GM19240 (cell line): ENCODE data around the gene SRF.

Experiments used
- DNase-seq: peaks from one replicate; pipeline ENCODE4 v3.0.0; 2011; ENCODE audit warnings: low spot score; ENCODE audit not compliant: insufficient read length

SRF gene

DNA sequence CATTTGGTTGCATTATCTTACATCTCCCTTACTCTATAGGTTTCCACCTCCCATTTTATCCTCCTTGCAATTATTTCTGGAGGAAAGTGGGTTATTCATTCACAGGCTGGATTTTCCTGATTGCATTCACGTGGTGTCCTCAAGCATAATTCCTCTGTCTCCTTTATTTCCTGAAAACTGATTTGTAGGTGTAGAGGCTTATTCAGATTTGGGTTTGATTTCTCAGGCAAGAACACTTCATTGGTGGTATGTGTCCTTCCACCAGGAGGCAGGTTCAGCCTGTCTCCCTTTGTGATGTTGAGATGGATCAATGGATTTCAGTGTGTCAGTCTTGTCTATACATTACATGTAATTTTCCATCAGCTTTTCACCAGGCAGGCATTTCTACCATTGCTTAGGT lies 40.9 kb downstream of the SRF start:
- DNase-seq, result no peak

DNA sequence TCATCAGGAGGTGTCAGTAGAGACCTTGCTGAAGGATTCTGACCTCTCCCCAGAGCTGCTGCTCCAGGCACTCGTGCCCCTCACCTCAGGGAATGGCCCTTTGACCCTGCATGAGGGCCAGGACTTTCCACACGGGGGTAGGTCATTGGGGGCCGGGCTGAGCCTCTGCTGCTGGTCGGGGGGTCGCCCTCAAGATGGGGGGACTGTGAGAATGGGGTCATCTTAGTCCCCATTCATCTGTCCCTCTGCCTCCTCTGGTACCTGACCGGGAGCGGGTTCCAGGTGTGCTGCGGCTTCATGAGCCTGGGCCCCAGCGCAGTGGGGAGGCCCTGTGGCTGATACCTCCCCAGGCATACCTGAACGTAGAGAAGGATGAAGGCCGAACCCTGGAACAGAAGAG lies 42.4 kb downstream of the SRF start:
- DNase-seq, result no peak

DNA sequence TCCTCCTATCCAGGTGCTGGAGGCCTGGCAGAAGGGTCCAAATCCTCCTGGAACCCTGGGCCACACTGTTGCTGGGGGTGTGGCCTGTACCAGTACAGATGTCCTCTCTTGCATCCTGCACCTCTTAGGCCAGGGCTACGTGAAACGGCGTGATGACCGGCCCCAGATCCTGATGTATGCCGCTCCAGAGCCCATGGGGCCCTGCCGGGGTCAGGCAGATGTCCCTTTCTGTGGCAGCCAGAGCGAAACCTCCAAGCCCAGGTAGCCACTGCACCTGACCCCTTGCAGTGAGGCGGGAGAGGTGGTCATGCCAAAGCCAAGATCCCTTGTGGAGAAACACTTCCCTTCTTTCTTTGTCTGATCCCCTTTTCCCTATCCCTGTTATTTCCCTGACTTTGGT lies 44.0 kb downstream of the SRF start:
- DNase-seq, result no peak

DNA sequence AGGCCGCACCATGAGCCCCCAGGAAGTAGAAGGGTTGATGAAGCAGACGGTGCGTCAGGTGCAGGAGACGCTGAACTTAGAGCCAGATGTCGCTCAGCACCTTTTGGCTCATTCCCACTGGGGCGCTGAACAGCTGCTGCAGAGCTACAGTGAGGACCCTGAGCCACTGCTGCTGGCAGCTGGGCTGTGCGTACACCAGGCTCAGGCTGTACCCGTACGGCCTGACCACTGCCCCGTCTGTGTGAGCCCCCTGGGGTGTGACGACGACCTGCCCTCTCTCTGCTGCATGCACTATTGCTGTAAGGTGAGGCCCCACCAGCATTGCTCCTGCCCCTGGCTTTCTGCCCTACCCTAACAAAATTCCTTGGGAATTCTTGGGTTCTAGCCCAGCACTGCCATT lies 45.1 kb downstream of the SRF start:
- DNase-seq, result no peak

DNA sequence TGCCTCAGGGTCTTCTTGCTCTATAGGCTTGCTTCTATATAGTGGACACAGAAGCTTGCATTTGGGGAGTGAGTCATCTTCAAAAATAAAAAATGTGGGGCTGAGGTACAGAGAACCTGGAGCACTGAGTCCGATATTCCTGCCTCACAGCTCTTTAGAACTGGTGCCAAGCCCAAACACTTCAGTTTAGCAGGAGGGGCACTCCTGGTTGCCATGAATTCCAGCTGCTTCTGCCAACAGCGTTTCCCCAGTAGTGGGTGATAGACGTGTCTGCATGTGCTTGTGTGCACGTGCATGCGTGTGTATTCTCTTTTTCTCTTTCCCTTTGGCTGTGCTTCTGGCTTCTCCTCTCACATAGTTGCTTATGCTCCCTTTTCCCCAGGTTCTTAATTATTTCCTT lies 46.3 kb downstream of the SRF start:
- no peak for DNase-seq

DNA sequence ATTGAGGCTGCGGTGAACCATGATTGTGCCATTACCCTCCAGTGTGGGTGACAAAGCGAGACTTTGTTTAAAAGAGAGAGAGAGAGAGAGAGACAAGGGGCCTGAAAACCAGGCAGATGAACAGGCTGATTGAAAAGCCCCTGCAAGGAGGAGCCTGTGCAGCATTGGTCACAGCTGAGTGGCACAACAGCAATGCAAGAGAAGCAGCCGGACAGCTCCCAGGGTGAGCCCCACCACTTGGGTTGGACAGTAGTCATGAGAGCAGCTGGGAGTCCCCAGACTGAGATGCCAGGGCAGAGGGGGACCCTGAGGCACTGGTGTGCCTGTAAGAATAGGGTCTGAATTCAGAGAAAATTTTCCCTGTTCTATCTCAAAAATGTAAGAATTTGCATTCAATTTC lies 48.0 kb downstream of the SRF start:
- DNase-seq, result no peak

DNA sequence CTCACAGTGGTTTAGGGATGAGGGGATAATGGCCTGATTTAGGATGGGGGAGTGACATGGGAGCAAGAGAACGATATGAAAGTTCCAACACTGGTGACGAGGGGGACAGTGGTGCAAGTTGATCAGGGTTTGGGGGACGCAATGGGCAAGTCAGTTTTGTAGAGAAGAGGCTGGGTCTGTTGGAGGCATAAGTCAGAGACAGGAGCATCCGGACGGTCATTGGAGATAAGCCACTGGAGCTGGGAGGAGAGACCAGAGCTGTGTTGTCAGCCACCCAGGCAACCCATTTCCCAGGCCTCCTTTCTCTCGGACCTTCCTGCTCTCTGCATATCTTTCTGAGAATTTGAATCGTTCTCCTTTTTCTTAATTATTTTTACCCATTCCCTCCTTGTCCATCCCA lies 48.7 kb downstream of the SRF start:
- DNase-seq, result no peak

DNA sequence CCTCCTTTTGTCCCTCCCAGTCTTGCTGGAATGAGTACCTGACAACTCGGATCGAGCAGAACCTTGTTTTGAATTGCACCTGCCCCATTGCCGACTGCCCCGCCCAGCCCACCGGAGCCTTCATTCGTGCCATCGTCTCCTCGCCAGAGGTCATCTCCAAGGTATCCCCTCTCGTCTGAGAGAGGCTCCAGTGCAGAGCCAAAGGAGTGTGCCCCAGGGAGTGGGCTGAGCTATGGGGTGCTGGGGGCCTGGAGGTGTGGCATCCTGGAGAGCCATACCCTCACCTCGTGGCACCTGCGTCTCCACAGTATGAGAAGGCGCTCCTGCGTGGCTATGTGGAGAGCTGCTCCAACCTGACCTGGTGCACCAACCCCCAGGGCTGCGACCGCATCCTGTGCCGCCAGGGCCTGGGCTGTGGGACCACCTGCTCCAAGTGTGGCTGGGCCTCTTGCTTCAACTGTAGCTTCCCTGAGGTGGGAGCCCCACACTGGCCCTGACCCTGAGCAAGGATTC lies 49.4 kb downstream of the SRF start:
- DNase-seq, result no peak

DNA sequence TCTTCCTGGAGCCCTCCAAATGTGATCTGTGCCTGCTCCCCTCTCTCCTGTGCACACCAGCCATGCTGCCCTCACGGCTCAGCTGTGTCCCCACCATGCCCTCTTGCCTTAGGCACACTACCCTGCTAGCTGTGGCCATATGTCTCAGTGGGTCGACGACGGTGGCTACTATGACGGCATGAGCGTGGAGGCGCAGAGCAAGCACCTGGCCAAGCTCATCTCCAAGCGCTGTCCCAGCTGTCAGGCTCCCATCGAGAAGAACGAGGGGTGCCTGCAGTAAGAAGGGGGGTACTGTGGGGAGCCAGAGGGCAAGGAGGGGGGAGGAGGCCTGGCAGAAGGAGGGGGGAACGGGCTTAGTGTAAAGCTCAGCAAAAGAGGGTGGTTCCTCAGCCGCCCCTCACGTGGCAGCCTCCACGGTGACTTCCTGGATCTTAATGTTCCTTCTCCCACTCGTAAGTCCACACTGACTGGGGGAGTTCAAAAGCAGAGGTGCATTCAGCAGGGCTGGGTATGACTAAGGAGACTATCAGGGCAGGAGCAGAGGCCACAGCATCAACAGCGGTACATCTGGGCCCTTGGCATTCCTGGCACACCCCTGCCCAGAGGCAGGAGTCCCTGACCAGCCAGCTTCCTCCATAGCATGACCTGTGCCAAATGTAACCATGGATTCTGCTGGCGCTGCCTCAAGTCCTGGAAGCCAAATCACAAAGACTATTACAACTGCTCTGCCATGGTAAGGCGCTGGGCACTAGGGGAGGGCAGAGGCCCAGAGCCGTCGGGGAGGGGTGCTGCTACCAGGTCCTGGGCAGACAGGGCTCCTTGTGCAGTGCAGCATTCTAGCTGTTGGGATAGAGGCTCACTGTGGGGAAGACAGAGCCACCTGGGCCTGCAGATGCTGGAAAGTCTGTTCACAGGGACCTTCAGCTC lies 50.2 kb downstream of the SRF start:
- DNase-seq, result no peak

DNA sequence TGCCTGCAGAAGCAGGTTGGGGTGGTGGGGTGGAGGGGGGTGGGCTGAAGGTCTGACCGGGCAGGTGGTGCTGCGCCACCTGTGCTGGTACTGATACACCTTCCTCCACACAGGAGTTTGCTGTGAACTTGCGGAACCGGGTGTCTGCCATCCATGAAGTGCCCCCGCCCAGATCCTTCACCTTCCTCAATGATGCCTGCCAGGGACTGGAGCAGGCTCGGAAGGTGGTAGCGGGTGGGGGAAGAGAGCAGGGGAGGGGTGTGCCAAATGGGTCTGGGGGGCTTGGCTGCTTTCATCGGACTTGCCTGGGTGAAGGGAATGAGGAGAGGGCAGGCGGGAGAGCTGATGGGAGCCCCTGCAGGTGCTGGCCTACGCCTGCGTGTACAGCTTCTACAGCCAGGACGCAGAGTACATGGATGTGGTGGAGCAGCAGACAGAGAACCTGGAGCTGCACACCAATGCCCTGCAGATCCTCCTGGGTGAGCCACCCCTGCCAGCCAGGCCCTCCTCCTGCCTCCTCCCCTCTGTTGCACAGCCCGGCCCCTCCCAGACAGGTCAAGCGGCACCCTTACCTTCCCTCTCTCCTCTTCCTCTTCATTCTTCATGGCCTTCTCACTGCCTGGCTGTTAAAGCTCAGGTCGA lies 51.5 kb downstream of the SRF start:
- DNase-seq, result no peak

DNA sequence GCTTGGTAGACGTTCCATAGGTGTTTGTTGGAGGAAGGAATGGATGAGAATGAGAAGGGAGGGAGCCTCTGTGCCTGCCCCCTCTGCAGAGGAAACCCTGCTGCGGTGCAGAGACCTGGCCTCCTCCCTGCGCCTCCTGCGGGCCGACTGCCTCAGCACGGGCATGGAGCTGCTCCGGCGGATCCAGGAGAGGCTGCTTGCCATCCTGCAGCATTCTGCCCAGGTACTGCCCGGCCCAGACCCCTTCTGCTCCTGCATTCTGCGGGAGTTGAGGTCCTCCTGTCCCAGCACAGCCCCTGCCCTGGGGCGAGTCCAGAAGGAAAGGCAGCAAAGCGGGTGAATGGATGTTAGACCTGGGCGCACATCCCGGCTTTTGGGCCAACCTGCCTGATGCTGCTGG lies 52.1 kb downstream of the SRF start:
- DNase-seq, result no peak

DNA sequence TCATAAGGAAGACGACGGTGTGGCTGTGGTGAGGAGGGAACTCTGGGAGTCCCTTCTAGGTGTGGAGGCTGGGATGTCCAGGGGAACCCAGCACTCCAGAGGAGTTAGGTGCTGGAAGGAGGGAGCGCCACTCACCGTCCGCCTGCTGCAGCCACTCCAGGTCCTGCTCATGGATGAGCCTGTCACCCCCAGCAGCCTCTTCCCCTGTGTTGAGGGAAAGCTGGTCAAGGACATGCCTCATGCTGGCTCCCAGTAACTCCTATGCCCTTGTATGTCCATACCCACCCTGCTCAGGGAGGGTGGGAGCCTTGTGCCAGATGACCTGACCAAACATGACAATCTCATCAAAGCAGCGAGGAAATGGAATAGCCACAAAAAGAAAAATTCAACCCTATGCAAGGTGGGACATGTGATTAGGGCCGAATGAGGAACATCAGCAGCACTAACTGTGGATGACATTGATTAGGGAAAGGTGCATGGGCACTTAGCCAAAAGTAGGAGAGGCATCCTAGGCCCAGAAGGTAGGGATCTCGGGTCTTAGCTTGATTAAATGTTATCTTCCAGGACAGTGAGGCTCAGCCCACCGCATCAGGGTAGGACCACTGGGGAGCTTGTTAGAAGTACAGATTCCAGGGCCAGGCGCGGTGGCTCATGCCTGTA lies 55.3 kb downstream of the SRF start:
- DNase-seq, result no peak

DNA sequence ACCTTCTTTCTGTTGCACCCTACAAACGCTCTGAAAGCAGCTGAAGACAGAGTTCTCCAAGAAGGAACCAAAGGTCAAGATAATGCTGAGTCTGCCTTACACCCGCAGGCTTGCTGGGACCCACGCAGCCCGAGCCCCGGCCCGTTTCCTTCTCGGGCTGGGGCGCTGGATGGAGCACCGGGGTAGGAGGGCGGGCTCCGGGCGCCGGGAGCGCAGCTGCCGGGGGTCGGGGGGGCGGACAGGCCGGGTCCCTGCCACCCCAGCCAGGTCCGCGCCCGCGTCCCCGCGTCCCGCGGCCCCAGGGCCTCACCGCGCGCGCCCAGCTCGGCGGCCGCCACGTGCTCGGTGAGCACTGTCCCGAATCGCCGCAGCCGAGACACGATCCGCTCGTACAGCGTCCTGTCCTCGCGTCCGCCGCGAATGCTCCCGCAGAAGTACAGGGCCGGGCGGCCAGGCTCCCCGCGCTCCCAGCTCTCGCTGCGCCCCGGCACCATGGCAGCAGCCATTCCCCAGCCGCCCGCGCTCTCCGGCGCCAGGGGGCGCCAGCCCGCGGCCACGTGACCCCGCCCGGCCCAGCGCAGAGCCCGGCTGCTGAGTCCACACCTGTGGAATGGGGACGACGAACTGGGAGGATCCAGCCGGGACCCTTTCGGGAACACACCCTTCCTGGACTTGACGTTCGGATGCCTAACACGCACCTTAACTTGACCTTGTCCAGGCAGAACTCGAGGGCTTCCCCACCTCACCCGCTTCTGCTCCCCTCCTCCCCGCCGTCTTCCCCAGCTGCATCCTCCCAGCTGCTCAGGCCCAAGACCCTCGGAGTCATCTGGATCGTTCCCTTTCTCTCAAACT lies 58.1 kb downstream of the SRF start, which contains the start of gene DNPH1:
DNPH1 (minus strand) TSS at position 531 of the 852 bp plus-strand sequence; CDS start at position 506, 25 bp downstream.
- peak; percentile 72 for DNase-seq

DNA sequence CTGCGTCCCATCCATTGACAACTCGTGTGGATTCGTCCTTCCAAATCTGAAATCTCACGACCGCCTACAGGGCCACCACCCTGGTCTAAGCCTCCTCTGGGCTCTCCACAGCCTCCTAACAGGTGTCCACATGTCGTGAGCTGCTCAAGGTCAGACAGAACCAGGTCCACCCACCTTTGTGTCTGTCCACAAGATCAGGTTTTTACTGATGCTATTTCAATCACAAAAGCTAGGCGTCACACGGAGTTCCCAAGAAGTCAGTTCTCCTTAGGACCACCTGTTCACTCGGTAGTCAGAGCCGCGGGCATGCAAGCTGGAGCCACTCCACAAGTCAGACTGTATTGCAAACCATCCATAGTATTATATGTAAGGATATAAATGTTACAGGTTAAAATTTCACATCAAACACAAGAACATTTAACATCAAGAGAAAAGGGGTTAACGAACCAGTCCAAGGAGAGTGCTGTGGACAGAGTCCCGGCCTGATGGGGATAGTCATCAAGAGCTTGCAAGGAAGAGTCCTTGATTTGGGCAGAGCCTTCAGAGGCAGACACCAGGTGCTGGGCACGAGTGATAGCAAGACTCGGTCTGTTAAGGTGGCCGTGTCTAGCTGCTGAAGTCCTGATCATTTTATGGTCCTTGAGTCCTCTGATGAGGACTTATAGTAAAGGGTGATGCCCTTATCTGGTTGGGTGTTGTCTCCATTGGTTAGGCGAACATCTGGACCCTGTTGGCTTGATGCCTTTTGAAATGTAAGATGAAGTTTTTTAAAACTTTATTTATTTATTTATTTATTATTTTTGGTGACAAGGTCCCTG lies 58.9 kb downstream of the SRF start:
- DNase-seq, result no peak

DNA sequence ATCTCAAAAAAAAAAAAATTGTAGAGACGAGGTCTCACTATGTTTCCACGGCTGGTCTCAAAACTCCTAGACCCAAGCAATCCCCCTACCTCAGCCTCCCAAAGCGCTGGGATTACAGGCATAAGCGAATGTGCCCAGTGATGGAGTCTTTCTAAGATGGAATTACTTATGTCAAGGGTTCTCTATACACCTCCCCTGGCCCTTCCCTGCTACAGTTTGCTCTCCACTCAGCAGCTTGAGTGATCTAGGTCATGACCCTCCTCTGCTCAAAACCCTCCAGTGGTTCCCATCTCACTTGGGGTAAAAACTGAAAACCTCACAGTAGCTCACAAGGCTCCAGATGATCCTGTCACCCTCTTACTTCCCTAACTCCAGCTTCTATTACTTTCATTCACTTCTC lies 60.0 kb downstream of the SRF start:
- DNase-seq, result no peak
